RWPE1 (cell line): ENCODE measurements around the gene HOXD8.

ENCODE experiments used
- CTCF ChIA-PET: fragments of 350-600 bp; sonication (Branson Sonifier 250); formaldehyde crosslinking; extraction: SDS; loops from one replicate; lab custom pipeline; 2021; lab: Yijun Ruan, JAX
- POLR2A ChIA-PET: fragments of 400-600 bp; formaldehyde crosslinking; extraction: SDS; loops from one replicate; lab custom pipeline; 2020; ENCODE audit warnings: antibody characterized with exemption; ENCODE audit not compliant: low non-redundant PET; lab: Yijun Ruan, JAX
- DNase-seq: peaks from one replicate; pipeline ENCODE4 v3.0.0; 2012; ENCODE audit warnings: low spot score
- H3K27ac ChIP-seq: fragments of 450-650 bp; 2 replicates; pipeline ENCODE4 v1.5.1; 2017
- CTCF ChIP-seq: fragments of 450-650 bp; conservative IDR thresholded peaks from 2 replicates; pipeline ENCODE4 v1.5.1; 2017; ENCODE audit warnings: low read depth, mild to moderate bottlenecking

The HOXD8 gene

GRCh38 chr2:176132205-176133171, 3.0 kb downstream of the HOXD8 start:
- CTCF ChIA-PET = interaction anchor here (0.5 to 2.0 kb wide), 7 partner anchors 48 to 905 kb away, joined by 3 to 10 read pairs (median 3); no protein-coding TSS in a partner anchor
- no peak overlapping the region for H3K27ac ChIP-seq
- DNase-seq = no peak
- POLR2A ChIA-PET = no interaction called here
- no peak for TF ChIP-seq CTCF

GRCh38 chr2:176133389-176133788, 3.9 kb downstream of the HOXD8 start:
- no peak for TF ChIP-seq CTCF
- no peak overlapping the region for H3K27ac ChIP-seq
- CTCF ChIA-PET = interaction anchor here (1.1 to 2.0 kb wide), 3 partner anchors 322 to 520 kb away, joined by 3 to 10 read pairs (median 6); no protein-coding TSS in a partner anchor
- no peak for DNase-seq
- POLR2A ChIA-PET = no interaction called here

GRCh38 chr2:176134035-176134434, 4.5 kb downstream of the HOXD8 start:
- no peak overlapping the region for H3K27ac ChIP-seq
- no peak for TF ChIP-seq CTCF
- no peak for DNase-seq
- ChIA-PET CTCF (interaction anchor here (0.6 to 0.8 kb wide), 4 partner anchors 244 to 702 kb away, joined by 3 to 5 read pairs (median 3); no protein-coding TSS in a partner anchor), POLR2A (no interaction called here)

- ChIA-PET CTCF (no interaction called here), POLR2A (no interaction called here)
Observed at GRCh38 chr2:176135035-176135440, 5.5 kb downstream of the HOXD8 start.

GRCh38 chr2:176136374-176137251, 7.1 kb downstream of the HOXD8 start:
- H3K27ac ChIP-seq = peak overlapping the region; percentile 83
- no peak for DNase-seq
- POLR2A ChIA-PET = no interaction called here
- no peak for TF ChIP-seq CTCF
- CTCF ChIA-PET = interaction anchor here (0.6 to 1.5 kb wide), 8 partner anchors 10 to 517 kb away, joined by 3 to 9 read pairs (median 4); no protein-coding TSS in a partner anchor

More at GRCh38 chr2:176135035-176135440, 5.5 kb downstream of the HOXD8 start:
- no peak for TF ChIP-seq CTCF
- DNase-seq = no peak
- H3K27ac ChIP-seq = no peak overlapping the region

- no peak for DNase-seq
- POLR2A ChIA-PET = no interaction called here
- TF ChIP-seq CTCF = no peak
- CTCF ChIA-PET = interaction anchor here (1.5 kb wide), 2 partner anchors 417 to 515 kb away, joined by 5 to 9 read pairs; no protein-coding TSS in a partner anchor
- peak overlapping the region; percentile 83 for H3K27ac ChIP-seq
Observed at GRCh38 chr2:176137252-176137580, 7.7 kb downstream of the HOXD8 start.
